Spleen (tissue), 11 donors: ENCODE results near the gene CHD2. TPM values are rescaled to one million over a fixed set of nuclear protein-coding genes. Genes with fewer than 3 reads are reported as not detected.

Source experiments
- DNase-seq: peaks from one replicate; pipeline ENCODE4 v3.0.0-alpha.2; 2020
- H3K27ac ChIP-seq, 8 donors: fragments of 200-600 bp; sonication (generic) in 7 of 8; 1 replicate in 4 of 8; 2 replicates in 4 of 8; pipeline versions ENCODE4 v1.5.0 to v1.8.0; 2016 to 2021; ENCODE audit warnings: inconsistent platforms in 4 of 8, mild to moderate bottlenecking in 4 of 8, moderate library complexity in 1 of 8
- H3K27me3 ChIP-seq, 7 donors: fragments of 200-600 bp; sonication (generic) in 6 of 7; replicated peaks in 1 of 7; 1 replicate in 4 of 7; 2 replicates in 3 of 7; pipeline versions ENCODE4 v1.5.0 to v1.8.0; 2016 to 2021; ENCODE audit warnings: inconsistent platforms in 3 of 7, mild to moderate bottlenecking in 1 of 7
- H3K36me3 ChIP-seq, 6 donors: fragments of 200-600 bp; sonication (generic) in 5 of 6; 1 replicate in 4 of 6; 2 replicates in 2 of 6; pipeline versions ENCODE4 v1.5.0 to v1.8.0; 2016 to 2021; ENCODE audit warnings: inconsistent platforms in 2 of 6
- H3K4me1 ChIP-seq, 6 donors: fragments of 200-600 bp; sonication (generic) in 5 of 6; 1 replicate in 3 of 6; 2 replicates in 3 of 6; pipeline versions ENCODE4 v1.5.0 to v1.8.0; 2016 to 2021; ENCODE audit warnings: inconsistent platforms in 3 of 6
- H3K4me3 ChIP-seq, 8 donors: fragments of 200-600 bp; sonication (generic) in 7 of 8; 1 replicate in 4 of 8; 2 replicates in 4 of 8; pipeline versions ENCODE4 v1.5.0 to v1.8.0; 2016 to 2021; ENCODE audit warnings: inconsistent platforms in 4 of 8, mild to moderate bottlenecking in 4 of 8, moderate library complexity in 2 of 8
- H3K9me3 ChIP-seq, 8 donors: fragments of 200-600 bp; sonication (generic) in 7 of 8; 1 replicate in 4 of 8; 2 replicates in 4 of 8; pipeline versions ENCODE4 v1.5.0 to v1.8.0; 2016 to 2021; ENCODE audit warnings: inconsistent platforms in 4 of 8
- POLR2A ChIP-seq, 3 donors: fragments of 450-650 bp; IDR thresholded peaks; one replicate each; pipeline ENCODE4 v1.5.1; 2017; ENCODE audit warnings: antibody characterized with exemption in 3 of 3, mild to moderate bottlenecking in 1 of 3
- POLR2AphosphoS5 ChIP-seq, 3 donors: sonication (generic); formaldehyde crosslinking; IDR thresholded peaks; one replicate each; pipeline ENCODE4 v1.5.1; 2017; ENCODE audit warnings: antibody characterized with exemption in 3 of 3
- WGBS, 5 donors: extraction: QIAGEN DNeasy Blood & Tissue Kit in 3 of 5; methylation state at CpG; one replicate each; pipeline versions ENCODE4 v1.1.5 to v1.1.7; 2013 to 2018; 5-methylcytosine and 5-hydroxymethylcytosine counted together
- intact Hi-C: fragments of 100-400 bp; cut with DNase I; formaldehyde crosslinking; loops from one replicate; pipeline ENCODE4 v1.15.0; 2023; ENCODE audit warnings: low total_unique reads
- polyA plus RNA-seq, 3 donors: library from polyadenylated mRNA; stranded (reverse); fragments of 200-250 nt; gene quantifications; one replicate each; pipeline ENCODE4 v1.2.1, GENCODE V29; 2013
- total RNA-seq, 7 donors: library from RNA; depleted of rRNA in 3 of 7; stranded (reverse); fragments of >200 nt in 3 of 7; fragmentation: NEBNext Ultra II Directional in 4 of 7; extraction: Animal tissue kit (Norgen Biotek cat#: 25700) in 4 of 7; gene quantifications; one replicate each; pipeline versions ENCODE4 v1.1.0 to v1.2.1, GENCODE V29; 2016 to 2021
- TF ChIP-seq, protein P1 (sequence below), 11 experiments: fragments of 200-600 bp in 7 of 11; fragments of 450-650 bp in 4 of 11; sonication (generic) in 4 of 11; IDR thresholded peaks in 8 of 11; conservative IDR thresholded peaks in 3 of 11; 1 replicate in 7 of 11; 2 replicates in 4 of 11; pipeline versions ENCODE4 v1.4.0 to v1.8.0; 2016 to 2021; ENCODE audit warnings: antibody characterized with exemption in 11 of 11, inconsistent platforms in 4 of 11, mild to moderate bottlenecking in 1 of 11
- donor health status: healthy with polysubstance abuse.
- donor health status: DM: no; HTN: no; CAD: no; lungs with moderate emphysema.
- donor health status: DM: no; HTN: no; CAD: no.
- donor health status: Bipolar disorder and iron deficiency.
- donor health status: healthy.
- donor health status: DM: no; HTN: no; CAD: no.
- donor health status: DM: yes; HTN: yes; CAD: no.

Gene CHD2
- total and polyA plus RNA-seq, 10 donors: 37.3 to 232 (median 170) TPM

- intact Hi-C loops: no loop called here
- H3K27me3 ChIP-seq: peaks cover 0 to 29% (median 0%) of the 10 kb centered on the region in 7 donors
- H3K27ac ChIP-seq: no peak overlapping the region
- peaks cover 0 to 18% (median 11%) of the 10 kb centered on the region in 8 donors for H3K9me3 ChIP-seq
- TF ChIP-seq POLR2A (IDR thresholded peaks at IDR 0.05): no peak
- TF ChIP-seq, protein P1, sequence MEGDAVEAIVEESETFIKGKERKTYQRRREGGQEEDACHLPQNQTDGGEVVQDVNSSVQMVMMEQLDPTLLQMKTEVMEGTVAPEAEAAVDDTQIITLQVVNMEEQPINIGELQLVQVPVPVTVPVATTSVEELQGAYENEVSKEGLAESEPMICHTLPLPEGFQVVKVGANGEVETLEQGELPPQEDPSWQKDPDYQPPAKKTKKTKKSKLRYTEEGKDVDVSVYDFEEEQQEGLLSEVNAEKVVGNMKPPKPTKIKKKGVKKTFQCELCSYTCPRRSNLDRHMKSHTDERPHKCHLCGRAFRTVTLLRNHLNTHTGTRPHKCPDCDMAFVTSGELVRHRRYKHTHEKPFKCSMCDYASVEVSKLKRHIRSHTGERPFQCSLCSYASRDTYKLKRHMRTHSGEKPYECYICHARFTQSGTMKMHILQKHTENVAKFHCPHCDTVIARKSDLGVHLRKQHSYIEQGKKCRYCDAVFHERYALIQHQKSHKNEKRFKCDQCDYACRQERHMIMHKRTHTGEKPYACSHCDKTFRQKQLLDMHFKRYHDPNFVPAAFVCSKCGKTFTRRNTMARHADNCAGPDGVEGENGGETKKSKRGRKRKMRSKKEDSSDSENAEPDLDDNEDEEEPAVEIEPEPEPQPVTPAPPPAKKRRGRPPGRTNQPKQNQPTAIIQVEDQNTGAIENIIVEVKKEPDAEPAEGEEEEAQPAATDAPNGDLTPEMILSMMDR (IDR thresholded peaks at IDR 0.05 in 8 of 11, conservative IDR thresholded peaks at IDR 0.05 in 3 of 11): no peak
- TF ChIP-seq POLR2AphosphoS5 (IDR thresholded peaks at IDR 0.05): no peak
- WGBS, 5 donors: 91 to 96% (median 94%) methylated on average over 14 to 27 of the region's 27 CpGs
- H3K4me3 ChIP-seq: no peak overlapping the region
- H3K36me3 ChIP-seq: peaks cover 0 to 14% (median 0%) of the 10 kb centered on the region in 6 donors
- peaks cover 0 to 29% (median 4%) of the 10 kb centered on the region in 6 donors for H3K4me1 ChIP-seq
- no peak for DNase-seq
Measured at GRCh38 chr15:93045191-93045785, 145.2 kb downstream of the CHD2 start.

DNA sequence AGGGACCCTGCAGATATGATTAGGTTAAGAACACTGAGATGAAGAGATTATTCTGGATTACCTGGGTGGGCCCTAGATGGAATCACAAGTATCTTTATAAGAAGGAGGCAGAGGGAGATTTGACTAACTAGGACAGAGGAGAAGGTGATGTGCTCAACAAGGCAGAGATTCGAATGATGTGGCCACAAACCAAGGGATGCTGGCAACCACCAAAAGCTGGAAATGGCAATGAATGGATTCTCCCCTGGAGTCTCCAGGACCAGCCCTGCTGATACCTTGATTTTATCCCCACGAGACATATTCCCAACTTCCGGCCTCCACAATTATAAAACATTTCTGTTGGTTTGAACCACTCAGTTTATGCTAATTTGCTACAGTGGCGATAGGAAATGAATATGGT, 146.0 kb downstream of the CHD2 start:
- peaks cover 0 to 34% (median 0%) of the 10 kb centered on the region in 7 donors for H3K27me3 ChIP-seq
- intact Hi-C loops: no loop called here
- H3K27ac ChIP-seq: no peak overlapping the region
- peaks cover 0 to 18% (median 11%) of the 10 kb centered on the region in 8 donors for H3K9me3 ChIP-seq
- WGBS, 5 donors: 84 to 93% (median 90%) methylated on average over 4 of the region's 4 CpGs
- H3K4me1 ChIP-seq: peaks cover 0 to 23% (median 4%) of the 10 kb centered on the region in 6 donors
- H3K36me3 ChIP-seq: peaks cover 0 to 14% (median 0%) of the 10 kb centered on the region in 6 donors
- no peak overlapping the region for H3K4me3 ChIP-seq
- no peak for DNase-seq
- TF ChIP-seq POLR2A (IDR thresholded peaks at IDR 0.05) (no peak), POLR2AphosphoS5 (IDR thresholded peaks at IDR 0.05) (no peak)
- TF ChIP-seq, protein P1 (IDR thresholded peaks at IDR 0.05 in 8 of 11, conservative IDR thresholded peaks at IDR 0.05 in 3 of 11): no peak

- peaks cover 0 to 23% (median 4%) of the 10 kb centered on the region in 6 donors for H3K4me1 ChIP-seq
- peaks cover 0 to 18% (median 11%) of the 10 kb centered on the region in 8 donors for H3K9me3 ChIP-seq
- intact Hi-C loops: no loop called here
- peaks cover 0 to 37% (median 0%) of the 10 kb centered on the region in 7 donors for H3K27me3 ChIP-seq
- no peak for TF ChIP-seq POLR2A (IDR thresholded peaks at IDR 0.05)
- TF ChIP-seq, protein P1 (IDR thresholded peaks at IDR 0.05 in 8 of 11, conservative IDR thresholded peaks at IDR 0.05 in 3 of 11): no peak
- no peak for TF ChIP-seq POLR2AphosphoS5 (IDR thresholded peaks at IDR 0.05)
- peaks cover 0 to 14% (median 0%) of the 10 kb centered on the region in 6 donors for H3K36me3 ChIP-seq
- DNase-seq: no peak
- H3K4me3 ChIP-seq: no peak overlapping the region
- WGBS, 5 donors: 67 to 81% (median 73%) methylated on average over 6 to 7 of the region's 7 CpGs
- no peak overlapping the region for H3K27ac ChIP-seq
Measured at GRCh38 chr15:93046721-93047120, 146.6 kb downstream of the CHD2 start.

DNA sequence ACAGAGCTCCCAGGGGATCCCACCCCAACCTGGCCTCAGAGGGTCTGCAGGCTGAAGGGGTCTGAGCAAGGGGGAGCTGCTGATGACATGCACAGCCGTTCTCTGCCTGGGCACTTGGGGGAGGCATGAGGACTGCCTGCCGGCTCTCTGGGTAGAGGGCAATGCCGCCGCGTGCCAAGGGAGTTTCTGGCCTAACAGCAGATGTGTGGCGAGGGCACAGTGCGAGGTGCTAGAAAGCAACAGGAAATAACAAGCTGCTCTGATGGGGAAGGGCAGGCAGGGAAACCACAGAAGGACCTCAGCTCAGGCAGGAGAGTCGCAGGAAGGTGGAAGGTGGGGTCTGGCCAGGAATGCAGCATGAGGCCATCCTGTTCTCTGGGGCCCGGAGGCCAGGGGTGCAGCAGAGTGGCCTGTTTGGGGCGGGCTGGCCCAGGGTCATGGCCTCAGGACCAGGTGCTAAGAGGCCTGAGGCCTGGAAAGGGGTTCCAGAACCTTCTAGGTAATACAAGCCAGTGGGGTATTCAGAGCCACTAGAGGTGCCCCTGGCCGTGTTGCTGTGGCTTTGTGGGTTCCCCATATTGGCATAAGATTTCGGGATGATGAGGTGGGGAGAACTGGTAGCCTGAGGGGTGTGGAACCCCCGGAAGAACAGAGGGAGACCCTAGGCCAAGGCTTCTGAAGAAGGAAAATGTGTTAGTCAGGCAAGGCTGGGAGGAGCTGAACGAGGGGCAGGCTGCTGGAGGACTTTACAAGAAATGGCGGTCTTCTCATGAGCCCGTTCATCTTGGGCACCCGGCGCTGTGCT, 147.7 kb downstream of the CHD2 start:
- peaks cover 0 to 23% (median 4%) of the 10 kb centered on the region in 6 donors for H3K4me1 ChIP-seq
- peaks cover 0 to 14% (median 0%) of the 10 kb centered on the region in 6 donors for H3K36me3 ChIP-seq
- WGBS, 5 donors: 34 to 56% (median 47%) methylated on average over 17 to 18 of the region's 18 CpGs
- TF ChIP-seq POLR2AphosphoS5 (IDR thresholded peaks at IDR 0.05) (peak in 1 of 3 donors; percentile 20), POLR2A (IDR thresholded peaks at IDR 0.05) (no peak)
- TF ChIP-seq, protein P1 (IDR thresholded peaks at IDR 0.05 in 8 of 11, conservative IDR thresholded peaks at IDR 0.05 in 3 of 11): no peak
- H3K4me3 ChIP-seq: no peak overlapping the region
- H3K9me3 ChIP-seq: peaks cover 0 to 18% (median 11%) of the 10 kb centered on the region in 8 donors
- peaks cover 0 to 37% (median 0%) of the 10 kb centered on the region in 7 donors for H3K27me3 ChIP-seq
- intact Hi-C loops: no loop called here
- DNase-seq: no peak
- H3K27ac ChIP-seq: no peak overlapping the region
